ENCODE results near the gene ADCY6.

Gene ADCY6

DNA sequence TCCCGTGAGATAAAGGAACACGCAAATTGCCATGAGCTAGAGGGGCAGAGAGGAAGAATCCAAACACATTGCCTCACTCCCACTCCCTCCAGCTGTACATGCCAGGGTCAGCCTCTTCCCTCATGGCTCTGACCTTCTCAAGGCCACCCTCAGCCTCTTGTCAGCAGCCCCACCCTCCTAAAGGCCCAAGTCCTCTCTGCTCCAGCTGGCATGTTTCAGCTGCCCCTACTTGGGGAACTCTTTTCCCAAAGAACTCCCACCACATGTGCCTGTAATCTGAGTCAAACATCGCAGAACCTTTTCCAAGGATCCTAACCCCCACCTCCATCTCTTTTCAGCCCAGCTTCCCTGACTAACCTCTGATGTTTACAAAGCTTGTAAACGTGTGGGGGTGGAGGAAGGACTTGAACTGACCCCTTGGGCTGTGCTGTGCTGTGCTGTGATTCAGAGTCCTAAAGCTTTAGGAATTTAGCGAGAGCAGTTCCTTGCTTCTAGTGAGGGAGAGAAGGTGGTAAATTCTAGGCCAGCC, 22.1 kb upstream of the ADCY6 start:
- H3K14ac ChIP-seq (ENCODE audit: low read length), result no peak overlapping the region
- no peak overlapping the region for H3K4ac ChIP-seq (ENCODE audit: low read depth, low read length)
- H2AK5ac ChIP-seq (ENCODE audit: low read length), result no peak overlapping the region
- no peaks in the 10 kb centered on the region for H3K9me3 ChIP-seq (ENCODE audit: insufficient read depth, low read depth, low read length)
- no peak for DNase-seq
- peaks cover 6 to 11% of the 10 kb centered on the region in 2 experiments for H3K4me1 ChIP-seq (ENCODE audit: control insufficient read depth in 1 of 2, insufficient read depth in 2 of 2, low read length in 2 of 2)
- no peaks in the 10 kb centered on the region for H3K36me3 ChIP-seq (ENCODE audit: control insufficient read depth in 1 of 2, insufficient read depth in 2 of 2, low read length in 2 of 2)
- no peak overlapping the region for H2AFZ ChIP-seq (ENCODE audit: insufficient read depth, low read length, poor library complexity)
- no peak overlapping the region for H3K18ac ChIP-seq (ENCODE audit: low read length)
- H3K4me2 ChIP-seq (ENCODE audit: low read length), result no peak overlapping the region
- H4K91ac ChIP-seq (ENCODE audit: low read depth, low read length), result no peak overlapping the region
- H3K79me1 ChIP-seq (ENCODE audit: low read length), result peaks cover 19% of the 10 kb centered on the region
- no peak overlapping the region for H2BK120ac ChIP-seq (ENCODE audit: insufficient read depth, low read length, poor library complexity)
- WGBS (ENCODE audit: extremely low coverage, insufficient coverage, insufficient read length), result no CpG with 5 or more reads among the region's 5 CpGs
- H3K9ac ChIP-seq (ENCODE audit: low read length), result no peak overlapping the region
- H4K12ac ChIP-seq (ENCODE audit: low read depth, low read length), result no peak overlapping the region
- no peak overlapping the region for H3K4me3 ChIP-seq (ENCODE audit: low read depth, low read length)
- no peak overlapping the region for H3K27ac ChIP-seq (ENCODE audit: low read depth, low read length)
- peaks cover 11% of the 10 kb centered on the region for H3K79me2 ChIP-seq (ENCODE audit: control insufficient read depth, insufficient read depth, low read length, poor library complexity)
- no peak overlapping the region for H4K8ac ChIP-seq (ENCODE audit: low read depth, low read length)
- H3K23ac ChIP-seq (ENCODE audit: low read length), result no peak overlapping the region
- H2BK12ac ChIP-seq (ENCODE audit: low read length), result no peak overlapping the region
- no peaks in the 10 kb centered on the region for H3K27me3 ChIP-seq (ENCODE audit: insufficient read depth, low read length)
- no peak overlapping the region for H2BK5ac ChIP-seq (ENCODE audit: low read depth, low read length, poor library complexity)

- no CpG with 5 or more reads among the region's 3 CpGs for WGBS (ENCODE audit: extremely low coverage, insufficient coverage, insufficient read length)
Measured at GRCh38 chr12:48807981-48808380, 19.1 kb upstream of the ADCY6 start.

GRCh38 chr12:48803675-48804074, 14.8 kb upstream of the ADCY6 start:
- H3K79me2 ChIP-seq (ENCODE audit: control insufficient read depth, insufficient read depth, low read length, poor library complexity), result no peaks in the 10 kb centered on the region
- no peak overlapping the region for H3K4ac ChIP-seq (ENCODE audit: low read depth, low read length)
- no peak overlapping the region for H3K18ac ChIP-seq (ENCODE audit: low read length)
- no peak overlapping the region for H4K12ac ChIP-seq (ENCODE audit: low read depth, low read length)
- H3K27ac ChIP-seq (ENCODE audit: low read depth, low read length), result no peak overlapping the region
- H2AFZ ChIP-seq (ENCODE audit: insufficient read depth, low read length, poor library complexity), result no peak overlapping the region
- H2BK120ac ChIP-seq (ENCODE audit: insufficient read depth, low read length, poor library complexity), result no peak overlapping the region
- no peak for DNase-seq
- no peak overlapping the region for H2BK5ac ChIP-seq (ENCODE audit: low read depth, low read length, poor library complexity)
- no peak overlapping the region for H3K4me3 ChIP-seq (ENCODE audit: low read depth, low read length)
- H3K4me1 ChIP-seq (ENCODE audit: control insufficient read depth in 1 of 2, insufficient read depth in 2 of 2, low read length in 2 of 2), result no peaks in the 10 kb centered on the region
- no peak overlapping the region for H3K4me2 ChIP-seq (ENCODE audit: low read length)
- no peak overlapping the region for H3K23ac ChIP-seq (ENCODE audit: low read length)
- H3K36me3 ChIP-seq (ENCODE audit: control insufficient read depth in 1 of 2, insufficient read depth in 2 of 2, low read length in 2 of 2), result no peaks in the 10 kb centered on the region
- H3K14ac ChIP-seq (ENCODE audit: low read length), result no peak overlapping the region
- no peaks in the 10 kb centered on the region for H3K9me3 ChIP-seq (ENCODE audit: insufficient read depth, low read depth, low read length)
- no peak overlapping the region for H2BK12ac ChIP-seq (ENCODE audit: low read length)
- H3K9ac ChIP-seq (ENCODE audit: low read length), result no peak overlapping the region
- no peaks in the 10 kb centered on the region for H3K79me1 ChIP-seq (ENCODE audit: low read length)
- H2AK5ac ChIP-seq (ENCODE audit: low read length), result no peak overlapping the region
- no CpG with 5 or more reads among the region's 1 CpG for WGBS (ENCODE audit: extremely low coverage, insufficient coverage, insufficient read length)
- no peaks in the 10 kb centered on the region for H3K27me3 ChIP-seq (ENCODE audit: insufficient read depth, low read length)
- H4K8ac ChIP-seq (ENCODE audit: low read depth, low read length), result no peak overlapping the region
- H4K91ac ChIP-seq (ENCODE audit: low read depth, low read length), result no peak overlapping the region

More at GRCh38 chr12:48807981-48808380, 19.1 kb upstream of the ADCY6 start:
- H3K14ac ChIP-seq (ENCODE audit: low read length), result no peak overlapping the region
- no peak for DNase-seq
- no peak overlapping the region for H2BK120ac ChIP-seq (ENCODE audit: insufficient read depth, low read length, poor library complexity)
- no peaks in the 10 kb centered on the region for H3K36me3 ChIP-seq (ENCODE audit: control insufficient read depth in 1 of 2, insufficient read depth in 2 of 2, low read length in 2 of 2)
- H3K23ac ChIP-seq (ENCODE audit: low read length), result no peak overlapping the region
- H4K91ac ChIP-seq (ENCODE audit: low read depth, low read length), result no peak overlapping the region
- H2AK5ac ChIP-seq (ENCODE audit: low read length), result no peak overlapping the region
- H3K79me2 ChIP-seq (ENCODE audit: control insufficient read depth, insufficient read depth, low read length, poor library complexity), result no peaks in the 10 kb centered on the region
- H2AFZ ChIP-seq (ENCODE audit: insufficient read depth, low read length, poor library complexity), result no peak overlapping the region
- H3K27me3 ChIP-seq (ENCODE audit: insufficient read depth, low read length), result no peaks in the 10 kb centered on the region
- H3K4me1 ChIP-seq (ENCODE audit: control insufficient read depth in 1 of 2, insufficient read depth in 2 of 2, low read length in 2 of 2), result peaks cover 3 to 4% of the 10 kb centered on the region in 2 experiments
- no peak overlapping the region for H3K9ac ChIP-seq (ENCODE audit: low read length)
- no peak overlapping the region for H3K4me2 ChIP-seq (ENCODE audit: low read length)
- H3K4me3 ChIP-seq (ENCODE audit: low read depth, low read length), result no peak overlapping the region
- no peak overlapping the region for H4K12ac ChIP-seq (ENCODE audit: low read depth, low read length)
- no peaks in the 10 kb centered on the region for H3K79me1 ChIP-seq (ENCODE audit: low read length)
- no peak overlapping the region for H3K18ac ChIP-seq (ENCODE audit: low read length)
- H3K27ac ChIP-seq (ENCODE audit: low read depth, low read length), result no peak overlapping the region
- no peaks in the 10 kb centered on the region for H3K9me3 ChIP-seq (ENCODE audit: insufficient read depth, low read depth, low read length)
- no peak overlapping the region for H4K8ac ChIP-seq (ENCODE audit: low read depth, low read length)
- no peak overlapping the region for H2BK5ac ChIP-seq (ENCODE audit: low read depth, low read length, poor library complexity)
- H2BK12ac ChIP-seq (ENCODE audit: low read length), result no peak overlapping the region
- H3K4ac ChIP-seq (ENCODE audit: low read depth, low read length), result no peak overlapping the region

- H3K23ac ChIP-seq (ENCODE audit: low read length), result no peak overlapping the region
- no peaks in the 10 kb centered on the region for H3K36me3 ChIP-seq (ENCODE audit: control insufficient read depth in 1 of 2, insufficient read depth in 2 of 2, low read length in 2 of 2)
- H3K4me1 ChIP-seq (ENCODE audit: control insufficient read depth in 1 of 2, insufficient read depth in 2 of 2, low read length in 2 of 2), result no peaks in the 10 kb centered on the region
- H3K4ac ChIP-seq (ENCODE audit: low read depth, low read length), result no peak overlapping the region
- no peak overlapping the region for H2AFZ ChIP-seq (ENCODE audit: insufficient read depth, low read length, poor library complexity)
- no peak overlapping the region for H3K4me3 ChIP-seq (ENCODE audit: low read depth, low read length)
- no peak overlapping the region for H3K18ac ChIP-seq (ENCODE audit: low read length)
- no peak overlapping the region for H3K4me2 ChIP-seq (ENCODE audit: low read length)
- no peak overlapping the region for H4K12ac ChIP-seq (ENCODE audit: low read depth, low read length)
- no peak for DNase-seq
- H2AK5ac ChIP-seq (ENCODE audit: low read length), result no peak overlapping the region
- H3K27ac ChIP-seq (ENCODE audit: low read depth, low read length), result no peak overlapping the region
- no peaks in the 10 kb centered on the region for H3K79me2 ChIP-seq (ENCODE audit: control insufficient read depth, insufficient read depth, low read length, poor library complexity)
- peak overlapping the region; percentile 25 for H4K8ac ChIP-seq (ENCODE audit: low read depth, low read length)
- H4K91ac ChIP-seq (ENCODE audit: low read depth, low read length), result no peak overlapping the region
- no peak overlapping the region for H2BK12ac ChIP-seq (ENCODE audit: low read length)
- no peaks in the 10 kb centered on the region for H3K27me3 ChIP-seq (ENCODE audit: insufficient read depth, low read length)
- H3K79me1 ChIP-seq (ENCODE audit: low read length), result no peaks in the 10 kb centered on the region
- no peaks in the 10 kb centered on the region for H3K9me3 ChIP-seq (ENCODE audit: insufficient read depth, low read depth, low read length)
- no peak overlapping the region for H2BK5ac ChIP-seq (ENCODE audit: low read depth, low read length, poor library complexity)
- no CpG with 5 or more reads among the region's 14 CpGs for WGBS (ENCODE audit: extremely low coverage, insufficient coverage, insufficient read length)
- no peak overlapping the region for H2BK120ac ChIP-seq (ENCODE audit: insufficient read depth, low read length, poor library complexity)
- H3K14ac ChIP-seq (ENCODE audit: low read length), result no peak overlapping the region
- no peak overlapping the region for H3K9ac ChIP-seq (ENCODE audit: low read length)
Measured at GRCh38 chr12:48800971-48801370, 12.1 kb upstream of the ADCY6 start.
